Activated T-cell treated with anti-CD3 and anti-CD28 coated beads, Interleukin-2, amount 50 U/mL, for 72 hours (primary cell): ENCODE data around the gene ANKRD63. TPM values are rescaled to one million over a fixed set of nuclear protein-coding genes. Genes with fewer than 3 reads are reported as not detected.

Source experiments
- ATAC-seq, 2 donors: fragments of 150-1000 bp; cut with Tn5 transposase; replicated peaks in 1 of 2; 2 replicates each; pipeline ENCODE4 v1.10.0; 2021; ENCODE audit warnings: moderate library complexity in 2 of 2, mild to moderate bottlenecking in 1 of 2
- DNase-seq, 2 donors: peaks; one replicate each; pipeline ENCODE4 v3.0.0; 2021 to 2022; ENCODE audit warnings: mixed read lengths in 1 of 2
- H3K27ac Mint-ChIP-seq: one replicate; pipeline ENCODE4 v1.8.0; 2022; ENCODE audit warnings: mild to moderate bottlenecking, moderate library complexity, mixed read lengths
- H3K27me3 Mint-ChIP-seq: one replicate; pipeline ENCODE4 v1.8.0; 2022; ENCODE audit warnings: low read depth, mixed read lengths
- H3K36me3 Mint-ChIP-seq, 2 donors: one replicate each; pipeline ENCODE4 v1.8.0; 2022; ENCODE audit warnings: mixed read lengths in 2 of 2, mild to moderate bottlenecking in 1 of 2; ENCODE audit not compliant: insufficient read depth in 2 of 2
- H3K4me1 Mint-ChIP-seq: one replicate; pipeline ENCODE4 v1.8.0; 2022; ENCODE audit warnings: low read depth, mixed read lengths
- H3K4me3 Mint-ChIP-seq, 2 donors: one replicate each; pipeline ENCODE4 v1.8.0; 2022; ENCODE audit warnings: mild to moderate bottlenecking in 2 of 2, mixed read lengths in 2 of 2, moderate library complexity in 2 of 2
- H3K9me3 Mint-ChIP-seq, 2 donors: one replicate each; pipeline ENCODE4 v1.8.0; 2022; ENCODE audit warnings: mixed read lengths in 2 of 2
- total RNA-seq, 2 donors: library from RNA; stranded (reverse); gene quantifications; one replicate each; pipeline ENCODE4 v1.2.3, GENCODE V29; 2022

Gene ANKRD63
- total RNA-seq, 2 donors from 2014 or later = not detected

- Mint-ChIP-seq H3K4me1 (no peaks in the 10 kb centered on the region), H3K9me3 (no peaks in the 10 kb centered on the region), H3K27ac (no peak overlapping the region), H3K27me3 (no peaks in the 10 kb centered on the region), H3K4me3 (no peak overlapping the region), H3K36me3 (no peaks in the 10 kb centered on the region)
- ATAC-seq (no peak), DNase-seq (no peak)
Observed at GRCh38 chr15:40265355-40265754, 17.5 kb downstream of the ANKRD63 start.

DNA sequence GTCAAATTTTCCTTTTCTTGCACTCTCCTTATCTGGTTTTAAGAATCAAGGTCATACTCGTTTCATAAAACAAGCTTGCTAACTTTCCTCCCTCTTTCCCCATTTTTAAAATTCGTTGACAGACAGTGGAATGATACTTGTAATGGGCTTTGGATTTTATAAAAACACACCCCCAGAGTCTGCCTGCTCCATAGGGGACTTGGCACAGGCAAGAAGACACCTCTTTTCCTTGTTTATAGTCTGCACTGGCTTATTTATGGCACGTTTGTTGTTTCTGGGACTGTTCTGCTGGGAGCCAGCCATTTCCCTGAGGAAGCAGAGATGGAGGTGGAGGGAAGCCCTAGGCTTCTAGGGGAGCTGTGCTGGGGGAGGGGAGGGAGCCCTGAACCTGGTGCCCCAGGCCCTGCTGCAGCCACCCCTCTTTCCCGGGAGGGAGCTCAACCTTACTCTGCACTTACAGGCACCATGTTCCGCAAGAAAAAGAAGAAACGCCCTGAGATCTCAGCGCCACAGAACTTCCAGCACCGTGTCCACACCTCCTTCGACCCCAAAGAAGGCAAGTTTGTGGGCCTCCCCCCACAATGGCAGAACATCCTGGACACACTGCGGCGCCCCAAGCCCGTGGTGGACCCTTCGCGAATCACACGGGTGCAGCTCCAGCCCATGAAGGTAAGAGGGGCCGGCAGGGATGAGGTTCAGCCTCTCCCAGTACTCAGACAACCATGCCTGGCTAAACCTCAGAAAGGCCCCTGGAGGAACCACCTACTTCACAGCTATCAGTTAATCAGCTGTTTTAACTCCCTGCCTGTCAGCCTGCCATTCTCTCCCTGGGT, 18.3 kb downstream of the ANKRD63 start:
- Mint-ChIP-seq H3K4me3 (no peak overlapping the region), H3K27ac (no peak overlapping the region), H3K36me3 (no peaks in the 10 kb centered on the region), H3K27me3 (no peaks in the 10 kb centered on the region), H3K4me1 (no peaks in the 10 kb centered on the region), H3K9me3 (no peaks in the 10 kb centered on the region)
- ATAC-seq = no peak
- DNase-seq = no peak

DNA sequence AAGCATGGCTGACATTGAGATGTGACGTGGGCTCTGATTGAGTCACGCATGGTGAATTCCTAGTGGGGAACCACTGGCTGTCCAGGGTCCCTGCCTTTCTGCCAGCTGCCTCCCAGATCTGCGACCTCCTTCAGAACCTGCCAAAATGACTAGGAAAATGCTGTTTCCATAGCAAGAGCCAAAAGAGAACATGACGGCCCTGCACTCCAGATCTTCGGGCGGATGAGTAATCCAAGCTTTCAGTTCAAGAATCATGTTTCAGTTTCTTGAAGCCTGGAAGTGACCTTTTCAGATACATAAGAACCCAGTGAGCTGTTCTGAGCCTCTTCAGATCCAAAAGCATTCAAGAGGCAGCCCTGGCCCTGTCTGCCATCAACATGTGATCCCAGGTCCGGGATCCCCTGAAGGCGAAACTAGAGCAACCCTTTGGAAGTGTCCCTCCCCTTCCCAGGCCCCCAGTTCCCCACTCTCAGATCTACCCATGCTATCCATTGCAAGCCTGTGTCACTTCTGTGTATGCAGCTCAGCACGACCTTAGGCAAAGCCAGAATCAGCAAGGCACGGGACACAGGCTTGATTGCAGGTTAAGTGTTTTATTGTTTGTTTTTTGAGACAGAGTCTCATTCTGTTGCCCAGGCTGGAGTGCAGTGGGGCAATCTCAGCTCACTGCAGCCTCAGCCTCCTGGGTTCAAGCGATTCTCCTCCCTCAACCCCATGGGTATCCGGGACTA, 19.7 kb downstream of the ANKRD63 start:
- no peak for ATAC-seq
- Mint-ChIP-seq H3K36me3 (no peaks in the 10 kb centered on the region), H3K27me3 (no peaks in the 10 kb centered on the region), H3K9me3 (no peaks in the 10 kb centered on the region), H3K4me1 (no peaks in the 10 kb centered on the region), H3K4me3 (no peak overlapping the region), H3K27ac (no peak overlapping the region)
- no peak for DNase-seq

DNA sequence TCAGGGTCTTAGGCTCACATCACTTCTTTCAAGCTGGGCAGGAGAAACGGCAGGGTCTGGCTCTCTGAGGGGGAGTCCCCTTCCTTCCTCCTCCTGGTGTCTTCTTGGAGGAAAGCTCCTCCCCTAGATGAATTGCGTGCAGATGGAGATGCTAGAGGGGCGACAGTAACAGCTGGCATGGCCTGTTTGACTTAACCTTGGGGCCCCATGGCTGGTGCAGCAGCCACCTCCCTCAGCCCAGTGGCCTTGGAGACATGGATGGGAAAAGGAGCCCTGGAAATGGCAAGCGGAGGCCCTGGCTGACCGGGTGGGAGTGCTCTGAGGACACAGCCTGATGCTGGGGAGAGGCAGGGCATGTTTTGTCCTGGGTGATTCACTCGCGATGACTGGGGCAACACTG, 23.8 kb downstream of the ANKRD63 start:
- Mint-ChIP-seq H3K27me3 (peaks cover 8% of the 10 kb centered on the region), H3K4me3 (no peak overlapping the region), H3K36me3 (no peaks in the 10 kb centered on the region), H3K4me1 (no peaks in the 10 kb centered on the region), H3K27ac (no peak overlapping the region), H3K9me3 (no peaks in the 10 kb centered on the region)
- DNase-seq (no peak), ATAC-seq (no peak)

DNA sequence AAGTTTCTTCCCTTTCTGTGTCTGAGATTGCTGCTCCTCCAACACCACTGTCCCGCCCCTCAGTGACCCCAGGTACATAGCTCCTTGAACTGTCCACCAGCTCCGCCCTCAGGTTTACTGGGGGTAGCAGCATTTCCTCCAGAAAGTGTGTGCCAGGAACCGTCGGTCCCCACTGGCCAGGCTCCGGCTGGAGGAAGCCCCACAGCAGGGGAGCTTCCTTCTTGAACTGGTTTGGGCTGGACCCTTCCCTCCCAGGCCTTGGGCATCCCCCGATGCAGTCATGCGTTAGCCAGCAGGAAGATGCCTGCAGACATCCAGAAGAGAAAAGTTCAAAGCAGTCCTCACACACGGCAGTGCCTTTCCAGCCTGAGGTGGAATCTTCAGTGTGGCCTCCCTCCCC, 24.3 kb downstream of the ANKRD63 start:
- Mint-ChIP-seq H3K4me3 (no peak overlapping the region), H3K4me1 (no peaks in the 10 kb centered on the region), H3K27ac (no peak overlapping the region), H3K36me3 (peaks cover 0 to 2% of the 10 kb centered on the region in 2 donors), H3K9me3 (no peaks in the 10 kb centered on the region), H3K27me3 (peaks cover 13% of the 10 kb centered on the region)
- DNase-seq (no peak), ATAC-seq (no peak)

DNA sequence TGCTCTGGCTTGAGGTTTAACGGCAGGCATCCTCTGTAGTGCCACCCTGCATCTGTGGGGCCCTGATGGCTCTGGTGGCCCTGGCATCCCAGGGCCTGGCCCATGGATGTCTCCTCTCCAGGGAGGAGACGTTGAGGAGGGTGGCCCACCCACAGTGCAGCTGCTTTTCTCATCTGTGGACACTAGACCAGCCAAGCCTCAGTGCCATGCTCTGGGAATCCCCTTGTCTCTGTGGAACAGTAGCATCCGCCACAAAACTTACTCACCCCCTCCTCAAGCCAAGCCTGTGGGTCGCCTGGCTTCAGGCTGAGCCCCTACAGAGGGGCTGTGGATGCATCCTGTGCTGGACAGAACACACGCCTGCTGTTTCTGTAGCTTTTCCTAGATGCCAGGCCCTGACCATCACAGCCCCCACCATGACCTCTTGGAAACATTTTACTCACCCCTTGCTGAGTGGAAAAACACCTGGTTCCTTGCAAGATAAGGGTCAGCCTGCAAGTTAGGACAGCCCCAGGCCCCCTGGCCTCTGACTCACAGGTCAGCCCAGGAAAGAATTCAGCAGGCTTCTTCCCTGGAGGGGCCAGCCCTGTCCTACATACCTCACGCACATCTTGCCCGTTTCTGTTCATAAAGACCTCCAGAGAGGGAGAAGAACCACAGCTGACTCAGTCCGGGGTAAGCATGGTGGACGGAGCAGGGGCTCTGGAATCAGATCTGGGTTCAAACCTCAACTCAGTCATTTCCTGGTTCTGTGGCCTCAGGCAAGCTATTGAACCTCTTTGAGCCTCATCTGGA, 25.0 kb downstream of the ANKRD63 start:
- no peak for ATAC-seq

DNA sequence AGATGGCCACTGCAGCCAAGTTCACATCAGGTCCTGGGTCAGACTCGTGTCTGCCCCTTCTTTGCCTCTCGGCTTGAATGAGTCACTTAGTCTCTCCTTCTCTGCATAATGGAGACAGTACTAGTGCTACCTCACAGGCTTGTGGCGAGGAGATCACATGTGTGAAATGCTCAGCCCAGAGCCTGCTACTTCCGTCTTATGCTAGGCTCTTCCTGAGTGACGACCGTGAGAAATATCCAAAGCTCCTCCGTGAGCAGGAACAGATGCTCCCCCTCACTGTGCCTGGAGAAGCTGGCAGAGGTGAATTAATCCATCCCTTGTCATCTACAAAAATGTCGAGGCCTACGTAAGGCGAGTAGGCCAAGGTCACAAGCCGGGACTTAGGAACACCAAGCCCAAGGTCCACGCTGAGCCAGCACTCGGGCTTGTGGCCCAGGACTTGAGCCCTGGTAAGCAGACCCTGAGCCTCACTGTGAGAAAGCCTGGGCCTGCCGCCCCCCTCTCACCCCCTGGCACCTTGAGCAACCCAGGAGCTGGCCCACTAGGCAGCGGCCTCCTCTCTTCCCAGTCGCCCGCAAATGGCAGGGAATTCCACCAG, 26.1 kb downstream of the ANKRD63 start:
- no peaks in the 10 kb centered on the region for H3K9me3 Mint-ChIP-seq
- H3K27ac Mint-ChIP-seq = no peak overlapping the region

More for the DNA sequence above, 25.0 kb downstream of the ANKRD63 start:
- H3K27me3 Mint-ChIP-seq = peaks cover 20% of the 10 kb centered on the region
- H3K36me3 Mint-ChIP-seq = peaks cover 0 to 2% of the 10 kb centered on the region in 2 donors
- H3K4me3 Mint-ChIP-seq = no peak overlapping the region
- no peak overlapping the region for H3K27ac Mint-ChIP-seq
- no peaks in the 10 kb centered on the region for H3K9me3 Mint-ChIP-seq
- H3K4me1 Mint-ChIP-seq = no peaks in the 10 kb centered on the region
- DNase-seq = no peak

GRCh38 chr15:40255033-40255432, 27.8 kb downstream of the ANKRD63 start:
- H3K9me3 Mint-ChIP-seq = no peaks in the 10 kb centered on the region
- H3K4me3 Mint-ChIP-seq = no peak overlapping the region
- peaks cover 0 to 2% of the 10 kb centered on the region in 2 donors for H3K36me3 Mint-ChIP-seq
- no peak for DNase-seq
- peaks cover 32% of the 10 kb centered on the region for H3K27me3 Mint-ChIP-seq
- H3K4me1 Mint-ChIP-seq = no peaks in the 10 kb centered on the region
- no peak for ATAC-seq
- no peak overlapping the region for H3K27ac Mint-ChIP-seq

More for the DNA sequence above, 26.1 kb downstream of the ANKRD63 start:
- peak; percentile 41 to 55 for ATAC-seq
- peaks cover 22% of the 10 kb centered on the region for H3K27me3 Mint-ChIP-seq
- no peak for DNase-seq
- no peak overlapping the region for H3K4me3 Mint-ChIP-seq
- H3K36me3 Mint-ChIP-seq = peaks cover 0 to 2% of the 10 kb centered on the region in 2 donors
- H3K4me1 Mint-ChIP-seq = no peaks in the 10 kb centered on the region

DNA sequence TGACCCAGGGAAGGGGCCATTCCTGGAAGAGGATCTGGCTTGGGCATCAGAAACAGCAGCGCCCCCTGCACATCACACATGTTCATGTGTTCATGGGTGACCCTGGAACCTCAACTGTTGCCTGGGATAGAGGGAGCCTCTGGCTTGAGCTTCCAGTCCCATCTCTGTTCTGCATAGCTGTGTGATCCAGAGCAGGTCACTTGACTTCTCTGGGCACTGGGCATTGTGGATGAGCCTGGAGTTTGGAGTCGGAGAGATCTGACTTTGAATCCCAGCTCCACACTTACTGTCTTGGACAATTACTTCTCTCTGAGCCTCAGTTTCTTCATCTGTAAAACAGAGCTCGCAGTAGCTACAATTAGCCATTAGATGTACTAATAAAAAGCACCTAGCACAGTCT, 28.4 kb downstream of the ANKRD63 start:
- Mint-ChIP-seq H3K27me3 (peaks cover 32% of the 10 kb centered on the region), H3K4me3 (no peak overlapping the region), H3K27ac (no peak overlapping the region), H3K9me3 (no peaks in the 10 kb centered on the region), H3K36me3 (peaks cover 0 to 2% of the 10 kb centered on the region in 2 donors), H3K4me1 (no peaks in the 10 kb centered on the region)
- no peak for ATAC-seq
- no peak for DNase-seq

DNA sequence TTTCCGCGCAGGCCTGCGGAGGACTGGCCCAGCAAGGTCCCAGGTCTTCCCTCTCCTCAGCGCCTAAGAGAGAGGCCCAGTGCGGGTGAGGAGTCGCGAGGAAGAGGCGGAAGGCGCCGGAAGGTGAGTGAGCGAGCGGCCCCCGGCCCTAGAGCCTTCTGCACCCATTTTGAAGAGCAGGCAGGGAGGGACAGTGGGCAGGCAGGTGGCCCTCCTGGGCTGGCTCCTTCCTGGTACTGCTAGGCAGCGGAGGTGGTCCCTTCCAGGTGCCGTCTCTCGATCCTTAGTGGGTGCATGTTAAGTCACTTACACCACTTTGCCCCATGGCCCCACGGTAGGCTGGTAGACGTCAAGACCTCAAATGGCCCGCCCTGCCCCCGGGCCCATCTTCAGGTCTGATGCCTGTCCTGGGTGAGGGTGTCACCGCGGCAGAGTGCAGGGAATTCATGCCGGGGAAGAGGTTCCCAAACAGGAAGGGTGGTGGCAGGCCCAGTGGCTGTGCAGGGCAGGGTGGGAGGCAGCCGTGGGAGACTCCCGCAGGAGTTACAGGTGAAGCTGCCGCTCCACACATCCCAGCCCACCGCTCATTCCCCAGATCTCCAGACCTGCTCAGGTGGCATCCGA, 29.6 kb downstream of the ANKRD63 start:
- ATAC-seq (peak in 1 of 2 donors; percentile 41), DNase-seq (no peak)
- H3K4me1 Mint-ChIP-seq = no peaks in the 10 kb centered on the region
- H3K9me3 Mint-ChIP-seq = no peaks in the 10 kb centered on the region
- H3K27ac Mint-ChIP-seq = no peak overlapping the region
- peaks cover 0 to 2% of the 10 kb centered on the region in 2 donors for H3K36me3 Mint-ChIP-seq
- H3K27me3 Mint-ChIP-seq = peaks cover 32% of the 10 kb centered on the region
- peak overlapping the region; percentile 74 to 85 for H3K4me3 Mint-ChIP-seq

DNA sequence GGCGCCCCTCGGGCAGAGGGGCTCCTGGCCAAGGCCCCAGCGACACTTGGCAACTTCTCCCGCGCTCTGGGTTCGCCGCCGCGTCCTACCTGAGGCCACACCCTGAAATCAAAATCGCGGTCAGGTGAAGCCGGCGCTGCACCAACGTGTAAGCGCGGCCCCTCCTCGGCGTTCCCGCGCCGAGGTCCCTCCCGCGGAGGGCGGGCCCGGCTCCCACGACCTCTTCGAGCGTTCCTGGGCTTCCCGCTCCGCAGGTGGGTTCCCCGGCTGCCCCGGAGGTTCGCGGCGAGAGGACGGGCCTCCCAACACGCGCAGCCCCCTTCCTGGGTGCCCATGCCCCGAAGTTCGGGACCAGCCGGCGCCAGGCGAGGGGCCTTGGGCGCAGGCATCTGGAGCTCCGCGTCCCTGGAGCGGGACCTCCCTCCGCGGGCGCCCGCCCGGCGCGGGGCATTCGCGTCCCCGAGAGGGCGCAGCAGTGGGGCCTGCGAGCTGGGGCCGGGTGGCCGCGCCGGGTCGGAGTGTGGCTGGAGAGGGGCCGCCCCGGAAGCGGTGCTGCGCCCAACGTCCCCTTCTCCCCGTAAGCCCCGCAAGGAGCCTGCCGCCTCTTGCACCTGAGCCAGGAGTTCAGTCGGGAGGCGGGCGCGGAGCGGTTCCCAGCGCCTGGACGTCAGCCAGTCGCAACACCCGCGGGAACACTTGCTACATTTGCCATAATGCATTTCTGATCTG, 30.3 kb downstream of the ANKRD63 start:
- ATAC-seq = peak; percentile 59 to 69
- H3K27me3 Mint-ChIP-seq = peaks cover 32% of the 10 kb centered on the region
- H3K4me3 Mint-ChIP-seq = peak overlapping the region; percentile 74 to 85
- H3K27ac Mint-ChIP-seq = no peak overlapping the region
- H3K4me1 Mint-ChIP-seq = no peaks in the 10 kb centered on the region
- no peaks in the 10 kb centered on the region for H3K9me3 Mint-ChIP-seq
- peak; percentile 13 to 36 for DNase-seq
- peaks cover 0 to 2% of the 10 kb centered on the region in 2 donors for H3K36me3 Mint-ChIP-seq

DNA sequence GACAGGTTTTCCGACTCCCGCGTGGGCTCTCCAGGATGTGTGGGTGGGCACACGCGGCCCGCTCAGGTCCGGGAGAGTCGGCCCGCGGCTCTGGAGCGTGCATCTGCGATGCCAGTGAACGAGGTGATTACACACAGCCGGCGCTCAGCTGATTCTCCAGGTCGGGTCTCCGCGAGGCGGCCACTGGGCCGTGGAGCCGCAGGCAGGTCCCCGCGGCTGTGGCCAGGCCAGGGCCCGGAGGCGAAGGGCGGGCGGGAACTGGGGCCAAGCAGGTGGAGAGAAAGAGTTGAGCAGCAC, 30.8 kb downstream of the ANKRD63 start:
- no peaks in the 10 kb centered on the region for H3K9me3 Mint-ChIP-seq
- ATAC-seq = no peak
- peaks cover 32% of the 10 kb centered on the region for H3K27me3 Mint-ChIP-seq
- no peak overlapping the region for H3K4me3 Mint-ChIP-seq
- H3K27ac Mint-ChIP-seq = no peak overlapping the region
- peaks cover 0 to 2% of the 10 kb centered on the region in 2 donors for H3K36me3 Mint-ChIP-seq
- H3K4me1 Mint-ChIP-seq = no peaks in the 10 kb centered on the region
- DNase-seq = no peak
